GM13977 (cell line): ENCODE results near the gene FSIP1.

Experiments
- DNase-seq: peaks from one replicate; pipeline ENCODE4 v3.0.0; 2012; ENCODE audit warnings: low spot score
- in situ Hi-C: fragments of 300-500 bp; cut with MboI; formaldehyde crosslinking; loops from one replicate; pipeline ENCODE4 v1.12.0; 2022; ENCODE audit warnings: low sequenced_read_pairs, low pct_unique_long_range_greater_than_20kb, mixed read lengths, inconsistent platforms; ENCODE audit not compliant: unreplicated experiment
- TF ChIP-seq, protein P1 (sequence below): IDR thresholded peaks from 2 replicates; pipeline ENCODE4 v1.5.1; 2012; ENCODE audit warnings: mild to moderate bottlenecking, control low read depth; ENCODE audit not compliant: insufficient read depth; ENCODE audit errors: extremely low read depth, missing control alignments

The FSIP1 gene

DNA sequence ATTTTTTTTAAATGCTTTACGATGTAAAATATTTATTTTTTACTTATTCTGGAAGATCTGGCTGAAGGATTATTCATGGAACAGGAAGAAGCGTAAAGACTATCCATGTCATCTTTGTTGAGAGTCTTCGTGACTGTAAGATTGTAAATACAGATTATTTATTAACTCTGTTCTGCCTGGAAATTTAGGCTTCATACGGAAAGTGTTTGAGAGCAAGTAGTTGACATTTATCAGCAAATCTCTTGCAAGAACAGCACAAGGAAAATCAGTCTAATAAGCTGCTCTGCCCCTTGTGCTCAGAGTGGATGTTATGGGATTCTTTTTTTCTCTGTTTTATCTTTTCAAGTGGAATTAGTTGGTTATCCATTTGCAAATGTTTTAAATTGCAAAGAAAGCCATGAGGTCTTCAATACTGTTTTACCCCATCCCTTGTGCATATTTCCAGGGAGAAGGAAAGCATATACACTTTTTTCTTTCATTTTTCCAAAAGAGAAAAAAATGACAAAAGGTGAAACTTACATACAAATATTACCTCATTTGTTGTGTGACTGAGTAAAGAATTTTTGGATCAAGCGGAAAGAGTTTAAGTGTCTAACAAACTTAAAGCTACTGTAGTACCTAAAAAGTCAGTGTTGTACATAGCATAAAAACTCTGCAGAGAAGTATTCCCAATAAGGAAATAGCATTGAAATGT, 186.1 kb downstream of the FSIP1 start:
- in situ Hi-C loops = loop anchor here (25.0 kb wide), 2 partner anchors 234 to 484 kb away; no protein-coding TSS in a partner anchor
- TF ChIP-seq, protein P1, sequence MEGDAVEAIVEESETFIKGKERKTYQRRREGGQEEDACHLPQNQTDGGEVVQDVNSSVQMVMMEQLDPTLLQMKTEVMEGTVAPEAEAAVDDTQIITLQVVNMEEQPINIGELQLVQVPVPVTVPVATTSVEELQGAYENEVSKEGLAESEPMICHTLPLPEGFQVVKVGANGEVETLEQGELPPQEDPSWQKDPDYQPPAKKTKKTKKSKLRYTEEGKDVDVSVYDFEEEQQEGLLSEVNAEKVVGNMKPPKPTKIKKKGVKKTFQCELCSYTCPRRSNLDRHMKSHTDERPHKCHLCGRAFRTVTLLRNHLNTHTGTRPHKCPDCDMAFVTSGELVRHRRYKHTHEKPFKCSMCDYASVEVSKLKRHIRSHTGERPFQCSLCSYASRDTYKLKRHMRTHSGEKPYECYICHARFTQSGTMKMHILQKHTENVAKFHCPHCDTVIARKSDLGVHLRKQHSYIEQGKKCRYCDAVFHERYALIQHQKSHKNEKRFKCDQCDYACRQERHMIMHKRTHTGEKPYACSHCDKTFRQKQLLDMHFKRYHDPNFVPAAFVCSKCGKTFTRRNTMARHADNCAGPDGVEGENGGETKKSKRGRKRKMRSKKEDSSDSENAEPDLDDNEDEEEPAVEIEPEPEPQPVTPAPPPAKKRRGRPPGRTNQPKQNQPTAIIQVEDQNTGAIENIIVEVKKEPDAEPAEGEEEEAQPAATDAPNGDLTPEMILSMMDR = no peak
- DNase-seq = no peak

DNA sequence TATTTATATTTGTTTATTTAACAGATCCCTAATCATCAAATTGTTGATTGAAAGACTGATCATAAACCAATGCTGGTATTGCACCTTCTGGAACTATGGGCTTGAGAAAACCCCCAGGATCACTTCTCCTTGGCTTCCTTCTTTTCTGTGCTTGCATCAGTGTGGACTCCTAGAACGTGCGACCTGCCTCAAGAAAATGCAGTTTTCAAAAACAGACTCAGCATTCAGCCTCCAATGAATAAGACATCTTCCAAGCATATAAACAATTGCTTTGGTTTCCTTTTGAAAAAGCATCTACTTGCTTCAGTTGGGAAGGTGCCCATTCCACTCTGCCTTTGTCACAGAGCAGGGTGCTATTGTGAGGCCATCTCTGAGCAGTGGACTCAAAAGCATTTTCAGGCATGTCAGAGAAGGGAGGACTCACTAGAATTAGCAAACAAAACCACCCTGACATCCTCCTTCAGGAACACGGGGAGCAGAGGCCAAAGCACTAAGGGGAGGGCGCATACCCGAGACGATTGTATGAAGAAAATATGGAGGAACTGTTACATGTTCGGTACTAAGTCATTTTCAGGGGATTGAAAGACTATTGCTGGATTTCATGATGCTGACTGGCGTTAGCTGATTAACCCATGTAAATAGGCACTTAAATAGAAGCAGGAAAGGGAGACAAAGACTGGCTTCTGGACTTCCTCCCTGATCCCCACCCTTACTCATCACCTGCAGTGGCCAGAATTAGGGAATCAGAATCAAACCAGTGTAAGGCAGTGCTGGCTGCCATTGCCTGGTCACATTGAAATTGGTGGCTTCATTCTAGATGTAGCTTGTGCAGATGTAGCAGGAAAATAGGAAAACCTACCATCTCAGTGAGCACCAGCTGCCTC, 187.1 kb downstream of the FSIP1 start:
- TF ChIP-seq, protein P1 = no peak
- in situ Hi-C loops = loop anchor here (25.0 kb wide), 2 partner anchors 233 to 483 kb away; no protein-coding TSS in a partner anchor
- DNase-seq = no peak

- DNase-seq = no peak
- in situ Hi-C loops = loop anchor here (25.0 kb wide), 2 partner anchors 232 to 482 kb away; no protein-coding TSS in a partner anchor
- TF ChIP-seq, protein P1 = no peak
Measured at GRCh38 chr15:39594446-39595337, 187.9 kb downstream of the FSIP1 start.

- TF ChIP-seq, protein P1 = peak; percentile 4
- in situ Hi-C loops = loop anchor here (25.0 kb wide), 2 partner anchors 232 to 482 kb away; no protein-coding TSS in a partner anchor
Measured at GRCh38 chr15:39593656-39594445, 188.8 kb downstream of the FSIP1 start.

DNA sequence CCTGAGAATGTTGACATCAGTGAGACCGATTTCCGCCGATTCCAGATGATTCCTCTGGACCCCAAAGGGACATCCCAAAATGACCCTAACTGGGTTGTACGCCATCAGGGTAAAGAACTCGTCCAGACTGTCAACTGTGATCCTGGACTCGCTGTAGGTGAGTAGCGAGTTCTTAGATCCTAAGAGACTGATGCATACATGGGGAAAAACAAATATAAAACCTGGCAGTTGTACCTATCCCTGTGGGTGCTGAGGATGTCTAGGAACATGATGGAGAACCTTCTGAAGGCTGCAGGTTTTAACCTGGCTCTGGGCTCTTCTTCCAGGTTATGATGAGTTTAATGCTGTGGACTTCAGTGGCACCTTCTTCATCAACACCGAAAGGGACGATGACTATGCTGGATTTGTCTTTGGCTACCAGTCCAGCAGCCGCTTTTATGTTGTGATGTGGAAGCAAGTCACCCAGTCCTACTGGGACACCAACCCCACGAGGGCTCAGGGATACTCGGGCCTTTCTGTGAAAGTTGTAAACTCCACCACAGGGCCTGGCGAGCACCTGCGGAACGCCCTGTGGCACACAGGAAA, 189.5 kb downstream of the FSIP1 start:
- no peak for DNase-seq
- in situ Hi-C loops = loop anchor here (25.0 kb wide), 2 partner anchors 231 to 481 kb away; no protein-coding TSS in a partner anchor

More at GRCh38 chr15:39593656-39594445, 188.8 kb downstream of the FSIP1 start:
- no peak for DNase-seq

More for the DNA sequence above, 189.5 kb downstream of the FSIP1 start:
- TF ChIP-seq, protein P1 = no peak
